Stimulated activated CD4-positive, alpha-beta T cell treated with anti-CD3 and anti-CD28 coated beads, Interleukin-15, amount 100 ng/mL, for 1 hour (primary cell): ENCODE results near the gene EXOSC7.
"Not testable (repeated sequence)": the region's sequence is repeated elsewhere in the genome, so short reads cannot be mapped to it uniquely, and the experiment has no call there.

ENCODE experiments used
- DNase-seq, 2 donors: peaks; one replicate each; pipeline ENCODE4 v3.0.0-alpha.2; 2020; ENCODE audit warnings: low read depth in 1 of 2, low spot score in 1 of 2

EXOSC7 gene

DNA sequence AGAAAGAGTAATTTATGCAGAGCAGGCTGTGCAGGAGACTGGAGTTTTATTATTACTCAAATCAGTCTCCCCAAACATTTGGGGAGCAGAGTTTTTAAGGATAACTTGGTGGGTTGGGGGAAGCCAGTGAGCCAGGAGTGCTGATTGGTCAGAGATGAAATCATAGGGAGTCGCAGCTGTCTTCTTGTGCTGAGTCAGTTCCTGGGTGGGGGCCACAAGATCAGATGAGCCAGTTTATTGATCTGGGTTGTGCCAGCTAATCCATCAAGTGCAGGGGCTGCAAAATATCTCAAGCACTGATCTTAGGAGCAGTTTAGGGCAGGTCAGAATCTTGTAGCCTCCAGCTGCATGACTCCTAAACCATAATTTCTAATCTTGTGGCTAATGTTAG lies 77.8 kb downstream of the EXOSC7 start:
- not testable (repeated sequence) for DNase-seq

DNA sequence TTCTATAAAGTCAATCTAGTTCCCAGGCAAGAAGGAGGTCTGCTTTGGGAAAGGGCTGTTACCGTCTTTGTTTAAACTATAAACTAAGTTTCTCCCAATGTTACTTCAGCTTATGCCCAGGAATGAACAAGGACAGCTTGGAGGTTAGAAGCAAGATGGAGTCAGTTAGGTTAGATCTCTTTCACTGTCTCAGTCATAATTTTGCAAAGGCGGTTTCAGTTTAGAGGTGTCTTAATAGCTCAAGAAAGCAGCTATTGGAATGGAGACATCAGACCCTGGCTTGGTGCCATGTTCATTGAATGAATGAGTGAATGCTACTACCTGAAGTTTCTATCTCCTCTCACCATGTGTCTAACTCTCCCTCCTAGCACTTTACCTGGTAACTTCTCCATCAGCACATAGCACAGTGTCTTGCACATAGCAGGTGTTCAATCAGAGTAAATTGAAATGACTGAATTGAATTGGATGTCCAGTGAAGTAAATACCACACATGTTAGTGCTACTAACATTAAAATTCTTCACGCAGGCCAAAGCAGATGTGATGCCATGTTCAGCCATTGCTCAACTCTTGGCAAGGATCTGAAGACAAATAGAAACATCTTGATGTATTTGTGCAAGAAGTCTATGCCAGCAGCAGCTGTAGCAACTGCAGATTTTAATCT lies 78.3 kb downstream of the EXOSC7 start:
- DNase-seq: no peak

DNA sequence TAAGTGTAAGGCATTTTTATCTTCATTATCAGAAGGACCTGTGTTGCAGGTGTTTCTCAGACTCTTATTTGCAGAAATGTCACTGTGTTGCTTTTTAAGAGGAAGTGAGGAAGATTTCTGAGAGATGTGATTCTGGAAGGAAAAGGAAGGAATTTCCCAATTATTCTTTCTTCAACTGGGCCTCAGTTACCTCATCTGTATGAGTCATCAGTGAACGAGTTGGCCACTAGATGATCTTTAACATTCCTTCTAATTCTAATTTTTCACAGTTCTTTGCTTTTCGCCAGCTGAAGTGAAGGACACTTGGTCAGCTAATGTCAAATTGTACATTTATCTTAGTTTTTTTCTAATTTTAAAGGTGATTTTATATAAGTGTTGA lies 79.0 kb downstream of the EXOSC7 start:
- DNase-seq: no peak

DNA sequence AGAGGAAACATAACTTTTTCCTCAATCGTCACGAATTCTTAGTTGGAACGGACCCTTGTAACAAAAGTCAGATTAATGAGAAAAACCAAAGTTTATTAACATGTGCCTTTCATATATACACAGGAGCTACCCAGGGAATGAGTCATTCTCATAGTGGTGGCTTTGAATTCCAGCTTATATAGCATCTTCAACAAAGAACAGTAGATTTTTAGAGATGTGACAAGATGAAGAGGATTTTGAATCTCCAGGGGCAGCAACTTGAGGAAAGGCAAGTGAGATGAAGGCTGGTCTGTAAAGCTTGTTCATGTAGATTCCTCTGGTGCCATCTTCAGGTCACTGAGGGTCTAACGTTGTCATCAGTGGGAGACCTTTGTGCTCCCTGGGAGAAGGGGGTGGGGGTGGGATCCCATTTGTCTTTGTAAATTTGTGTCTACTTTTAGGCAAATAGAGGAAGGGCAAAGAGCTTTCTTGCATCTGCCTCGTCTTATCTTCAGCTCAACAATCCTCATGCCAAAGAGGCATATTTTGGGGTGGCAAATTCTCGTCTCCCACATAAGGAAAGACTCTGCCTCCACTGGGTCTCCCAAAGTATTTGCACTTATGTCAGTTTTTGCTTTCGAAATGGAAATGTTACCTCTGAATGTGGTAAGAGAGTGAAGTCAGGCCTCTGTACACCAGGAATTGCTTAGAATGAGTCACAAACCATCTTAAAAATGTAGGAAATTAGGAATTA lies 79.5 kb downstream of the EXOSC7 start:
- DNase-seq: no peak

DNA sequence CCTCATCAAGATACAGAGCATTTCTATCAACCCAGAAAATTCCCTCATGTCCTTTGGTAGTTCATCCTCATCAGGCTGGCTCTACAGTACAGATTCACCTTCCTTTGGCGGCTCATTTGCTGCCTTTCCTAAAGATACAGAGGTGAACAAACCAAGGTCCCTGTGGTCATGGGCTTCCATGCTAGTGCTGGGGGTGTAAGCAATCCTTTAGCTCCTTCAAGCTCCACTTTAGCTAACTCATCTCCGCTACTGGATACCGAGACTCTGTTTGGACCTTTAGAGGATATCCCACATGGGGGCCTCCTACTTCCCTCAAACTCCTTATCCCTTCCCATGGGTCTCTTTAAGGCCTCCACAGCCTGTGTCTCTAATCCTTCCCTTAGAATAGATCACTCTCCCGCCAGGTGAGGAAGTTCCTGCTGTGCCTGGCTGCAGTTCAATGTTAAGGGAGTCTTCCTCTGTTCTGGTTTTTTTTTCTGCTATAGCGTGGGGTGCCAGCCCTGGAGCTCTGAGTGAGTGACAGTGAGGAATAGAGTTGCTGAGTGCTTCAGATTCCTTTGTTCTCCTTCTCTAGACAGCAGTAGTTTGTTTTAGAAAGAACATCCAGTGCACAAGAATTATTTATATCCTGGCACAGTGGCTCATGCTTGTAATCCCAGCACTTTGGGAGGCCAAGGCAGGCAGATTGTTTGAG lies 80.7 kb downstream of the EXOSC7 start:
- no peak for DNase-seq

DNA sequence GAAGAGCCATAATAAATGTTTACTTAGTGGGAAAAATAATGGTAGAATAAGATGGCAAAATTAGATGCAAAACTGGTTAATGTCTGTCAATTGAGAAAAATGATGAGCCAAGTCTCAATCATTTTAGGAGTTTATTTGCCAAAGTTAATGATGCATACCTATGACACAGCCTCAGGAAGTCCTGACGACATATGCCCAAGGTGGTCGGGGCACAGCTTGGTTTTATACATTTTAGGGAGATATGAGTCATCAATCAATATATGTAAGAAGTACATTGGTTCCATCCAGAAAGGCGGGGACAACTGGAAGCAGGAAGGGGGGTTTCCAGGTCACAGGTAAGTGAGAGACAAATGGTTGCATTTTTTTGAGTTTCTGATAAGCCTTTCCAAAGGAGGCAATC lies 81.5 kb downstream of the EXOSC7 start:
- no peak for DNase-seq

DNA sequence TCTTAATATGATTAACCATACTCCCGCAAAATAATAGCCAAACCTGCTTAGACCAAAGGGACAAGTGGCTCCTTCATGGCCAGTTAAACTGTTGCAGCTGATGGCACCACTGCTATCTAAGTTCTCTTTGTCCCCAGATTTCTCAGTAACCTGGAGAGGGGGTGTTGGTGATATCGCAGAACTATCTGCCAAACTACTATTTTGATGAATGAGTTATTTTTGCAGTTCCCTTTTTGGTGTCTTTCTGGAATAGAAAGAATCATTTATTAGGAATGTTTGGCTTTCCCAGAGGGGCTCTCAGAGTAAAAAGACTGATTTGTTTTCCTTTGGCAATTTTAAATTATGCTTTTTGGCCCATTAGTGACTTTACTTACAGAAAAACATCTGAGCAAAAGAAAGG lies 83.1 kb downstream of the EXOSC7 start:
- no peak for DNase-seq

DNA sequence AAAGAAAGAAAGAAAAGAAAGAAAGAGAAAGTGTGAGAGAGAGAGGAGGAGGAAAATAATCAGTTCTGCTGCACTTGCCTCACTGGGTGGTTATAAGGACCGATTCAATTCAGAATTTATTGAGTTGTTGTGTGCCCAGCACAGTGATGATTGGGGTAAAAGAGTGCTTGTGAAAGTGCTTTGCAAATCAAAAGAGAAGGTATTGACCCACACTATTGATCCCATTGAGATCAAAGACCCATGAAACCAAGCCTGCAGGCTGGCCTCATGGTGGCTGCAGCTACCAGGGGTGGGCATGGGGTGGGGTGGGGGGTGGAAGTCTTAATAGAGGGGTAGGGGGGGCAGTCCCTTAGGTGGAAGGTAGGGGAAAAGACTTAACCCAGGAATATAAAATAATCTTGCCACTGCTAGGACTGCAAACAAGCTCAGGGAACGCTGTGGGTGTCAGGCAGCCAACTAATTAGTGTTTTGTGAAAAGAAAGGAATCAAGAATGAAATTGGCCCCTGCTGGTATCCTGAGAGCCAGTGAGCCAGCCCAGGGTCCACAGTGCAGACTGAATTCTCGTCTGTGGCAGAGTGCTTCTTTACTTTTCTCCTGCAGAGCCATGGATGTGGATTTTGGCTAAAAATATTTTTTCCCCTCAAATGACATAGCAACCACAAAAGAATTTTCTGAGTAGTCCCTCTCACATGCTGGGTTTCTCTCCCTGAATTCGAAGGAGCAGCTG lies 84.3 kb downstream of the EXOSC7 start:
- no peak for DNase-seq
